Measurements from ENCODE around the gene KCNT1.
A peak's percentile ranks its signal among the peaks of the same experiment; 100 is the strongest.

The KCNT1 gene

DNA sequence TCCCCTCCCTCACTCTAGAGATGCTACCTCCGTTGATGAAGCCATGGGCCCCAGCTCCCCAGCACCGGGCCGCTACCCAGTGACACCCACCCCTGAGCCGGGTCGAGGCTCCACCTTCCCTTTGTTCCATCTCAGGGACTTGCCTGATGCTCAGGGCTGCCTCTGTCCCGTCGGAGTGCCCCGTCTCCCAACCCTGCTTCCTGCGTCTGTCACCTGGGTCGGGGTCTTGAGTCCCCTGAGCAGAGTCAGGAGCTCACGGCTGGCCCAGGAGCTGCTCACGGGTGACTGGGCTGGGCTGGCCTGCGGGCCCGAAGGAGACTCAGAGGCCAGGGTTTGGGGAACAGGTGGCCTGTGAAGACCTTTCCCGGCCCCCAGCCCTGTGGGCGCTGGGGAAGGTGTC is 85.3 kb downstream of the KCNT1 start:
- no peak for DNase-seq

DNA sequence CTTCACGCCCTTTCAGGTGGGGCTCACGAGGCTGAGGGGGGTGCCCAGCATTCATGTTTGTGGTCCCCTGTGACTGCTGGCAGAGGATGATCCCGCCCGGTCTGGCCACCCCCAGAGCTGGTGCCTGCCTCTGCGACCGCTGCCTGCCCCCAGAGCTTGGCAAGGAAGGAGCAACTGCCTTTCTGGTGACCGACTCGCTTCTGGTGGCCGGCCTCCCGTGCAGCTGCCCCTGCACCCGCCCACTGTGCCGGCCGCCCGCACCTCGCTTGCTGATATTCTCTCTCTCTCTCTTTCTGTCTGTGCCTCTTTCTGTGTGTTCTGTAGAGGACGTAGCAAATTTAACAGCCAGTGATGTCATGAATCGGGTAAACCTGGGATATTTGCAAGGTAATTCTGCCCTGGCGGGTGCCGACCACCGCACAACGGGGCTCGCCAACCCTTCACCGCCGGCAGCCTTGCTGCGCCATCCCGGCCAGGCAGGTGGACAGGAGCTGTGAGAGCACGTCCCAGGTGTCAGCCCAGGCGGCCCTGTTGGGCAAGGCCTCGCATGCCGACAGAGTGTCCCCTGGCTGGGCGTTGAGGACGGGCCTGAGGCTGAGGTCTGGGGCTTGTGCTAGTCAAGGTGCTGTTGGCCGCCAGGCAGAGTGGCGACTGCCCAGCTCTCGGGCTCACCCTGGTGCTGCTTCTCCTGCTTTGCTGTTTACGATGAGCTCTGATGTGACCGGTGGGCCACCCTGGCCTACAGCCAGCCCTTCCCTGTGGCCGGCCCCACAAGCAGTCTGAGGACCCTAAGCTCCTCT is 86.0 kb downstream of the KCNT1 start:
- no peak for DNase-seq

DNA sequence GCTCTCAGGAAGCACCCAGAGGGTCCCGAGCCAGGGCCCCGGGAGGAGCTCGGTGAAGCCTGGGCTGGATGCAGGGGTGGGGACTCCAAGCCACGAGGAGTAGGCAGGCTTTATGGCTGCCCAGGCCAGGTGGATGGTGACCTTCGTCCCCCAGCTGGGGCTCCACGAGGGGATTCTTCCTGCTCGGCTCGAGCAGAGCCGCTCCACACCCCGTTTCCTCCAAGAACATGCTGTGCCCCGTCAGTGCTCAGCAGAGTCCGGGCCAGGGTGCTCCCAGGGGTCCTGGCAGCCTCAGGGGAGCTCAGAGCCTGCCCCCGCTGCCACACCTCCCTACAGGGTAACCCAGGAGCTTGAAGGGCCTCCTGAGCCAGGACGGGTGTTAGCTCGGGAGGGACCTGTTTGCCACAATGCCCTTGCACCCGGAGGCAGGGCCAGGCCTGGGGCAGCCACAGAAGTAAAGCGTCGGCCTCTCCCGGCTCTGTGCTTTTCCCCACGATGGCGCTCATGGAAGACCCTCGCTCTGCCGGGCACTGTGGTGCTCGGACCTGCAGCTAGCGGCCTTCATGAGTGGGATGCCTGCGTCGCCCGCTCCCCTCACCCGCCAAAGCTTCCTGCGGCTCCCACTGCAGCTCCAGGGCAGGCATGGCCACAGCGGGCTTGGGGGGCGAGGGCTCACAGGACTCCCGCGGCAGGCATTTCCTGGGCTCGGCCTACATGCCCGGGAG is 86.8 kb downstream of the KCNT1 start:
- DNase-seq = no peak

DNA sequence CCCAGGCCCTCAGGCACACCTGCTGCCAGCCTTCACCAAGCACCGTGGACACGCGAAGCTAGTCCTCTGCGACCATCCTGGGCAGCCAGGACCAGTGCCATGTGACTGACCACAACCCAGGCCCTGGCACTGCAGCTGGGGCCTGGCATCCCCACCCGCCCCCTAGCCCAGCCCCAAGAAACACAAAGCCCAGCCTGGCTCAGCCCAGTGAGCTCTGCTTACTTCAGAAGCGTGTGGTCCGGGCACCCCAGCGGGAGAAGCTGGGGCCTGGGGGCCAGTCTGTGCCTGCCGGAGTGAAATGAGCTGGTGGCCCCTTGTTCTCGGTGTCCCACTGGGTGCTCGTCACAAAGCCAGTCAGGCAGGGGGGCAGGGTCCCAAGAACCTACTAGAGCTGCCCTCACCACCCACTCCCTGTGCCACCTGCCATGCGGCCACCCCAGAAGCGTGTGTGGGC is 87.9 kb downstream of the KCNT1 start:
- no peak for DNase-seq

DNA sequence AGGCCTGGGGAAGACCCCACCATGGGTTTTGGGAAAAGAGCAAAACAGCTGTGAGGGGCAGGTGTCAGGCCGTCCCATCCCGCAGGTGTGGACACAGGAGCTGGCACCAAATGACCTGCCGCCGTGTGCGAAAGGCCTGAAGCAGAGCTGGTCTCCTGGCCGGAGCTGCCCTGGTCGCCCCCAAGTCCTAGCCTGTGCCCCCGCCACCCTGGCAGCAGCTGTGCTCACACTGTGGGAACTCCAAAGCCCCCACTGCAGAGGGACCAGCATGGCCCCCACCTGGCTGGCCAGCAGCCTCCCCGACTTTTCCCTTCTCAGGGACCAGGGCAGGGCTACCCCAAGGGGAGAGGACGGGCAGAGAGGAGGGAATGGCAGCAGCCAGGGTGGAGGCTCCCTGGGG is 88.4 kb downstream of the KCNT1 start:
- DNase-seq = no peak

DNA sequence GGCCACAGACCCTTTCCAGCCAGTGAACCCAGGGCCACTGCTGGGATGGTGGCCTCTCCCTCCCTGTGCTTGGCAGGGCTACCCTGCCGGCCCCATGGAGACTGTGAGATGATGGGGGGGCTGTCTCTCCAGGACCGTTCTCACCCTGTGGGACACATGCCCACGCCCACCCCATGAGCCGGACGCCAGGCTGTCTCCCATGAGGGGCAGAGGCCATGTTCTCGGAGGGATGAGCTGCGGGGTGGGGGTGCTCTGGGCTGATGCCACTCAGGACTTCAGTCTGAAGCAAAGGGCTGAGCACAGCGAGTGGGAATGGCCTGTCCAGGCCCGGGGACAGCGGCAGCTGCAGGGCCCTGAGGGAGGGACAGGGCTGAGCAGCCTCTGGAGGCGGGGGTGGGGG is 88.9 kb downstream of the KCNT1 start:
- DNase-seq = no peak

DNA sequence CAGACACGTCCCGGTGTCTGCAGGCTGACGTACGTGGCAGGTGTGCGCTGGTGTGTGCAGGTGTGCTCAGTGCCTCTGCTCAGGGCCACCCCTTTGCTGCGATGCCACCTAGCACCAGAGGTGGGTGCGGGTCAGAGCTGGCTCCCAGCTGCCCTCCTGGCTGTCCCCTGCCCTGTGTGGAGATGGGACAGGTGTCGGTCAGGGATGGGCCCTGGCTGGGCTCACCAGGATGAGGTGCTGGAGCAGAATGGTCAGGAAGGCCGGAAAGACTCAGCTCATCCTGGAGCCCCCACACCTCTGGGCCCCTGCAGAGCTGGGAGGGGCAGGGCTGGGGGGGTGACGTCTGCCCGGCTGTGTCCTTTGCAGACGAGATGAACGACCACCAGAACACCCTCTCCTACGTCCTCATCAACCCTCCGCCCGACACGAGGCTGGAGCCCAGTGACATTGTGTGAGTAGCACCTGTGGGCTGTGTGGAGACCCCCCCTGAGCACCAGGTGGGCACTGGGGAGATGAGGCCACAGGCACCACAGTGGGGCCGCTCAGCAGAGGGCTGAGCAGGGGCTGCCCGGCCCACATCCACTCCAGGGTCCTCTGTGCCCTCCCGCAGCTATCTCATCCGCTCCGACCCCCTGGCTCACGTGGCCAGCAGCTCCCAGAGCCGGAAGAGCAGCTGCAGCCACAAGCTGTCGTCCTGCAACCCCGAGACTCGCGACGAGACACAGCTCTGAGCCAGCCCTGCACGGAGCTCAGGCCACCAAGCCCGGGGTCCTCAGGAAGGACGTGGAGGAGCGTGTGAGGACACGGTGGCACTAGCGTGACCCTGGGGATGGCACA is 89.7 kb downstream of the KCNT1 start:
- no peak for DNase-seq

DNA sequence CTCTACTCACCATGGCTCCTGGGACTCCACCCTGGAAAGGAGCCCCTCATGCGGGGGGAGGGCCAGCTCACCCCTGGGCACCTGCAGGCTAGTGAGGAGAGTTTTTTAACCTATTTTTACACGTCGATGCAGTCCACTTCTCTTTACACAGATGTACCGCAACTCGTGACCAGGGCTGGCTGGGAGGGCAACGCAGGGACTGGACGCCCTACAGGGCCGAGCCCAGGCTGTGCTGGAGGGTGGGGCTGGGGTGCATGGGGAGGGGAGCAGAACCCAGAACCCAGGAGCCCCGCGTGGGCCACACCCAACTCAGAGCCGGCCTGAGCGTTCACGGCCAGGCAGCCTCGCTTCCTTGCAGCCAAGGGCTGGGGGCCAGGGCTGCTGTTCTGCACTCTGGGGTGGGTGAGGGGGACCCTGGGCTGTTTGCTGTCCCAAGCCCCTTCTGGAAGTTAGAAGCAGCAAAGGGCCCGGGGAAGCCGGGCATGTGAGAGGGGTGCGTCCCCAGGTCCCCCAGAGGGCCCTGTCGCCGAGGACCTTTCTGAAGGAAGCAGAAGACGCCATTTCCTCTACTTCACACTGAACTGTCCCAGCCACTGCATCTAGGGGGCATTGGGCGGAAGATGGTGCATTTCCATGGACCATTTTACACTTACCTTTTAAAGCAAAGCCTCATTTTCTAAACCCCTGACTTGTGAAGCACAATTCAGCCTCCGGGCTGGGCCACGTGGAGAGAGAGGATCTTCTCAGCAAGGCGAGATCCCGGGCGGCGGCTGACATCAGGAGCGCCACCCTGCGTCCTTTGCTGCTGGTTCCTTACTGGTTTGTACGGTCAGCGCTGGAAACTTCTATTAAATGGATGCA is 90.5 kb downstream of the KCNT1 start:
- no peak for DNase-seq

DNA sequence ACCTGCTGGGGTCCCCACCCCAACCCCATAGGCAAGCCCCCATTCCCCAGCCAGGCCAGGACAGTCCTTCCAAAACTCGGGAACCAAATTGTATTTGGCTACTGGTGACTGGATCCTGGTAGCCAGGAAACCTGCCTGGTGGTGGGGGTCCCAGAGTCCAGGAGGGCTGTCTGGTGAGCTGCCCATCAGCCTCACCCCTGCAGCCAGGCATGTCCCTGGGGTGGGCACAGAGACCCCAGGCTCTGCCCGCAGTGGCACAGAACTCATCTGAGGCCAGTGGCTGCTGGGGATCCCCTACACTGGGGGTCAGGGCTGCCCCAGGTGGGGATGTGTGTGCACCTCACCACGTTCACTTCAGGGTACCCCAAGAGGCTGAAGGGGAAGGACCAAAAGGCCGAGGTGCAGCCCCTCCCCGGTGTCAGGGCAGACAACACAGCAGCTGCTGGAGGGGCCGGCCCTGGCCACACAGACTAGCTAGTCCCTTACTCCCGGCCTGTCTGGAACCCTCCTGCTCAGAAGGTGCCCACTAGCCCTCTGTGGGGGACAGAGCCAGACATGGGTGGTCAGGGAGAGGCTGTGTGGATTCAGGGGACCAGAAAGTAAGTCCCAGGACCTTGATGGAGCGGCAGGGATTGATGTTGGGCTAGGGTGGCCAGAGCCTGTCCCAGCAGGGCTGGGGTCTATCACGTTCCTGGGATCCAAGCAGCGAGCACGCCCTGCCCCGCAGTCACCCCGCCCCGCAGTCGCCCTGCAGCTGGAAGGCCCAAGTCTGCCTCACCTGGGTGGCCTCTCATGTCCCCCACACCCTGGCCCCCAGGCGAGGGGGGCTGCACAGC is 91.5 kb downstream of the KCNT1 start:
- no peak for DNase-seq

DNA sequence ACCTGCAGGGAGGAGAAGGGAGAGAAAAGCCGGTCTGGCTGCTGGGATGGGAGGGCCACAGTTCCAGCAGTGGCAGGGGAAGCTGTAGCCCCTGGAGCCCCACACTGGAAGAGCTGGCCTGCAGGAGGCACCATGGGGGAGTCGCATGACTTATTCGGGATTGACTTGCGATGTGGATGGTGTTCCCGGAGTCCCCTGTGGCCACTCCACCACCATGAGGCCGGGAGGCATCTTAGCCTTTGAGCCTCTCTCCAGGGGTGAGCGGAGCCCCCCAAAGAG is 92.0 kb downstream of the KCNT1 start:
- DNase-seq = no peak

DNA sequence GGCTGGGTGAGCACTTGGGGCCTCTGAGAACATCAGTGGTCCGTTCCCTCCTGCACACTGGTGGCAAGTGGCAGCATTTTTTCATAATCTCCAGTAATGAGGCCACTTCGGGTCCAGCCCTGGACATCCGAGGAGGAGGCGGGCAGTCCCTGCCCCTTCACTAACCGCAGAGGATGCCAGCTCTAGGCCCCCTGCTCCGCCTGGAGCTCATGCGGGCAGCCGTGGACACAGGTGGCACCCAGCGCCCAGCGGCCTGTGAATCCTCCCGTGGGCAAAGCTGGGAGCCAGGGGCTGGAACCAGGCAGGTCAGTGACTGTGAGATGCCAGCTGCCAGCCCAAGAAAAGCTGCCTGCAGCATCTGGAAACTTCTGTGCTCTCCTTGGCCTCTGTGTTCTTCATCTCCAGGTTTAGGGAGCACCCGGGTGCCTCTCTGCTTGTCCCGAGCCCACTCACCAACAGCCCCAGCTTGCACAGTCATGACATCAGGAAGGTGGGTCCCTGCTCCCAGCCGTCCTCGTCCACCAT is 92.4 kb downstream of the KCNT1 start:
- DNase-seq = no peak

DNA sequence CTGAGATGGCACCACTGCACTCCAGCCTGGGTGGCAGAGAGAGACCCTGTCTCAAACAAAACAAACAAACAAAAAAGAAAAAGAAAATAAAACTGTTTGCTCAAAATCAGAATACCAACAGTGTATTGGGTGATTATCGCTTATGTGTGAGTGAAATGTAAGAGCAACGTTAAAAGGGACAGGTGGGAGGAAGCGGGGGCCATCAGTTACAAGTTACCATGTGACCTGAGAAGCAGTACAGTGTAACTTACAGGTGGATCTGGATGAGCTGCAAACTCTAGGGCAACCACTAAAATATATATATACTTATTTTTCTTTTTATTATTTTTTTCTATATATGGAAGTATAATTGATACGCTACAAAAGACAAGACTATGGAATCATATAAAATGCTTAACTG is 93.4 kb downstream of the KCNT1 start:
- no peak for DNase-seq

DNA sequence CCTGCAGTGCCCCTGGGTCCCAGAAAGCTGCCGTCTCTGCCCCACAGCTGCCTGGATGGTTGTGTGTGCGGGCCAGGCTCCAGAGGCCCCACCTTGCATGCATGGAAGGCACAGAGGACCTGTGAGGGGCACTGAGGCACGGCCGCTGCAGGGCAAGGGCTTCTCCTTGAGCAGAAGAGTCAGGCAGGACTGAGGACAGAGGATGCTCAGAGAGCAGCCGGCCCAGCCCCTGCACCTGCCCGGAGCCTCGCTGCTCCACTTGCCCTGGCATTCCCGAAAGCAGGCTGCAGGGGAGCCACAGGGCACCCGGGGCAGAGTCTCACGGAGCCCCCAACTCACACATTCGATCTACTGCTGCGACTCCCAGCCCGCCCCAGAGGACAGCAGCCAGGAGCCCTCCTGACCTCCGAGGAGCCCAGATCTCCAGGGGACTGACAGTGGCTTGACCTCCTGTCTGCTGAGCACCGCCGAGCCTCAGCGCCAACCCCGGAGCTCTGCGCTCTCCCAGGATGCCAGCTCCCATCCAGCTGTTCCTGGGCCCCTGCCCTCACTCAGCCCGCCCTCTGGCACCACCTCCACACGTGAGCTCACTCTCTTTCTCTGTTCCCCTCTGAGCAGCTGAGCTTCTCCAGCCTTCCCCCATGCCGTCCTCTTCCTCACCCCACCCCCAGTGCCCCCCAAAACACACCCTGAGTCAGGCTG is 95.0 kb downstream of the KCNT1 start:
- no peak for DNase-seq

DNA sequence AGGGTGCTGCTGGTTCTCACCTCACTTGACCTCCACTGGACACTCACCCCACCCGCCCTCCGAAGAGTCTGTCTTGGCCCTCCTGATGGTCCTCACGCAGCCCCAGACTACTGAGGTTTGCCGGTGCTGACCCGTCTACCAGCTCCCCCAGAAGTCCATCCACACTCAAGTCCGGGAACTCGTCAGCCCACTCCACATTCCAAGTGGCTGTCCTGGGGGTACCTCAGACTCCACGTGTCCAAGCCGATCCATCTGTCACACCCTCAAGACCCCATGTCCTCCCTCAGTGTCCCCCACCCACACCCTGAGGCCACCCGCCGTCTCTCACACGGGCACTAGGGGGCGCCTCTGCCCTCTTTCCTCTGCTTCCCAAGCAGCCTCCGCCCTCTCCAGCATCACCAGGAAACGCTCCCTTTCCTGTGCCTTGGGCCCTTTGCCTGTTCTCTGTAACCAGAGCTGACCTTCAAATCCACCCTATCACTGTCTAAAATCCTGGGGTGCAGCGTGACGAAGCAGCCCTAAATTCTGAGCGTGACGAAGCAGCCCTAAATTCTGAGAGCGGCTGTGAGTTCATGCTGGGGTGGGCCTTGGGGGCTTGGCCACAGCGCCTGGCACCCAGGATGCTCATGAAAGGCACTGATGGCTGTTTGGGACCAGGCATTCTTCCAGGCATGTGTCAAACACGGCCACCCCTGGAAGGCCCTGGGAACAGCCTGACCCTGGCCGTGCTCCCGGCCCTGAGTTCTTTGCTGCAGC is 95.7 kb downstream of the KCNT1 start:
- DNase-seq = peak; percentile 6 to 14

DNA sequence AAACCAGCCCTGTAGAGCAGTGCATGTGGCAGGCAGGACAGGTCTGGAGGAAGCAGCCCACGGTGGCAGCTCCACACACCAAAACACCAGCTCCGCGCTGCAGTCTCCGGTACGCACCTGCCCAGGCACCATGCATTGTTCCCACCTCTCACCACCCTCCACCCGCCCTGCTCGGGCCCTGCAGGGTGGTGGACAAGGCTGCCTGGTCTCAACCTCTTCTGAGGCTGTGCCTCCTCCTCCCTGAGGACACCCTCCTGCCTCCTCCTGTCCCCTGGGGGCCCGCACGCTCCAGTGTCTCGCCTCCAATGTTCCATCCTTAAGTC is 96.2 kb downstream of the KCNT1 start:
- no peak for DNase-seq

DNA sequence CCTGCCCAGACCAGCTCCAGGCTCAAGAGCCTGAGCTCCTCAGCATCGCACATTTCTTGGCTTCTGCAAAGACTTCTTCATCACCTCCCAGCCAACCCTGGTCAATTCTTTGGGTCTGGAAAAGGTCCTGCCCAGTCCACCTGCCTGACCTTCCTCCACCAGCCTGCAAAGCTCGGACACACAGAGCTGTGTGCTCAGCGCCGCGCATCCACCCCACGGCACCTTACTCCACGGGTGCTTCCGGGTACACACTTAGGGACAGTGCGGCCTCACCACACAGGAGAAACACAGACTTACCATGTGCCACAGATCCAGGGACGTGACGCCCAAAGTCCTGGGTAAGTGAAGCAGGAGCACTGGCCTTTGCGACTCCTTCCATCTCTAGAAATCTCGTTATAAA is 97.3 kb downstream of the KCNT1 start:
- DNase-seq = no peak

DNA sequence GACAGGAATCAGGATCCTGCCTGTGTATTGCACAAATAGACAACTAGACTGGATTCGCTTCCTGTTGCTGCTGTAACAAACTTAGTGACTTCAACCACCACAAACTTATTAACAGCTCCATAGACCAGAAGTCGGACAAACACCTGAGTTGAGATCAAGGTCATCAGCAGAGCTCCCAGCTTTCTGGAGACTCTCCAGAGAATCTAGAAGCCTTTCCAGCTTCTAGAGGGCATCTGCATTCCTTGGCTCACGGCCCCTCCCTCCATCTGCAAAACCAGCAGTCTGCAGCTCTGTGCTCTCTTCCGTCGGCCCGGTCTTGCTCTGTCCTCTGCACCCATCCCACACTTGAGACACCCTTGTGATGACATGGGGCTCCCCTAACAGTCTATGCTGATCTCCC is 99.1 kb downstream of the KCNT1 start:
- no peak for DNase-seq

DNA sequence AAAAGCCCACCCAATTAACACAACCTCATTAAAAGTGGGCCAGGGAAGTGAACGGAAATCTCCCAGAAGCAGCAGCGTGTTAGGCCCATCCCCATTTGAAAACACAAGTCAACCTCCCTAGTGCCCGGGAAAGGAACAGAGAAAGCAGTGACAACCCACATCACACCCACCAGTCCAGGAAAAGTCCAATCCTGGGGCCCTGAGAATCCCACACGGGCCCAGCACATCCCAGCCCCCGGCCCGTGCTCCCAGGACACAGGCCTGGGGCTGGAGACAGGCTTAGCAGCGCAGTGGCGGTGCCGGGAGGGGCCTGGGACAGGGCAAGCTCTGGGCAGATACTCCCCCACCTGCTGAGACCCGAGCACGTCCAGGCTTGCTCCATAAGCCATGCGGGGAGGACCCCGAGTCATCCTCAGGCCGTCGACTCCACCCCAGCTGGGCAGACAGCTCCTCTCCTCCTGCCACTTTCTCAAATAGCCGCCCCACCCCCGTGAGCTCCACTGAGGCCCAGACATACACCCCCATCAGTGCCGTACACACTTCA is 101.0 kb downstream of the KCNT1 start:
- DNase-seq = no peak

DNA sequence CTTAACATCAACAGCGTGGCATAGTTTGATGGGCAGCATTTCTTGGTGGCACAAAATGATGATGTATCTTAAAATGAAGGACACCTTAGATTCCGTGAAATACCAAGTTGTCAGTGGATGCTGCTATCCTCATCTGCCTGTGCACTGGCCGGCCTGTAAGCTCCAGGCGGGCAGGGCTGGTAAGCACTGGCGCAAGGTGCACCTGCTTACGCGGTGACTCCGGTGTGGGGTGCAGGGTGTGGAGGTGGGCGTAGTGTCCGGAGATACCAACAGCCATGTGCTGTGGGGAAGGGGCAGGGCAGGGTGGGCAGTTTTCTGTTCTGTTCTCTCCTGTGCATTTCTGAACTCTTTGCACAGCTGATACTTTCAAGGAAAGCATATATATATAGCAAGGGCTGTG is 101.5 kb downstream of the KCNT1 start:
- no peak for DNase-seq

All from AML-193 (cell line).